ENCODE results near the gene IGFLR1. TPM values are rescaled to one million over a fixed set of nuclear protein-coding genes. Genes with fewer than 3 reads are reported as not detected.
A peak's percentile ranks its signal among the peaks of the same experiment; 100 is the strongest.

Gene IGFLR1
- total and polyA plus RNA-seq, 4 donors = 3.8 to 72.5 (median 26.0) TPM

DNA sequence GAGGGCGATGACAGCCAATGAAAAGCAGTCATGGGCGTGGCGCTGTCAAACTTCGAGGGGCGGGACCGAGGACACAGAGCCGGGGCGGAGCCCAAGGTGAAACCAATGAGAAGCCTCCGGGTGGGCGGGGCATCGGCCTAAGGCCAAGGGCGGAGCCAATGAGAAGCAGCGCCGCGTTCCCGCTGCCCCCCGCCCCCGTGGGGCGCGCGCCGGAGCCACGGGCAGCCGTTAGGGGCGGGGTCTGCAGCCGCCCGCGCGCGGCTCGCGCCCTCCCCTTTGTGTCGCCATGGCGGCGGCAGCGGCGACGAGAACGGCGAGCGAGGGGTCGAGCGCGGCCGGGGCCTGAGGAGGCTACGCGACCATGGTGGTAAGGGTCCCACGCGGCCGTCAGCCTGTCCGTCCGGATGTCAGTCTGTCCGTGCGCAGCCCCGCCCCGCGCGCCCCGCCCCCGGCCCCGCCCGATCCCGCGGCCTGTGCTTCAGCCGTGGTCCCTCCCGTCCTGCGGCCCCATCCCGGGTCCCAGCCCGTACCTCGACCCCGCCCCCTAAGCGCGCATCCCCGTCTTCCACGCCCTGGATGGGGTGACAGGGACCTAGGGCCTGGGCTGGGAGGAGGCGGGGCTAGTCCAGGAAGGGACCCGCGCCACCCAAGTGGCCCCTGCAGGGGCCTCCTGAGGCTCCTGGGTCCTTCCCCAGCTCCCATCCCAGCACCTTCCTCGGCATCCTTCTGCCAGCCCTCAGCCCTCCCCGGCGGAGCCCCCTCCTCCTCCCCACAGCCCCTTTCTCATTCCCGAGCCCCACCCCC is 33.2 kb upstream of the IGFLR1 start, which contains the start of gene ARHGAP33:
ARHGAP33 (plus strand) TSS at position 267 of the 804 bp plus-strand sequence; CDS start at position 362, 95 bp downstream.
- no peaks in the 10 kb centered on the region for H3K9me3 ChIP-seq (ENCODE audit: control insufficient read depth in 4 of 4, insufficient read depth in 3 of 4, low read length in 3 of 4)
- TF ChIP-seq, protein P1, sequence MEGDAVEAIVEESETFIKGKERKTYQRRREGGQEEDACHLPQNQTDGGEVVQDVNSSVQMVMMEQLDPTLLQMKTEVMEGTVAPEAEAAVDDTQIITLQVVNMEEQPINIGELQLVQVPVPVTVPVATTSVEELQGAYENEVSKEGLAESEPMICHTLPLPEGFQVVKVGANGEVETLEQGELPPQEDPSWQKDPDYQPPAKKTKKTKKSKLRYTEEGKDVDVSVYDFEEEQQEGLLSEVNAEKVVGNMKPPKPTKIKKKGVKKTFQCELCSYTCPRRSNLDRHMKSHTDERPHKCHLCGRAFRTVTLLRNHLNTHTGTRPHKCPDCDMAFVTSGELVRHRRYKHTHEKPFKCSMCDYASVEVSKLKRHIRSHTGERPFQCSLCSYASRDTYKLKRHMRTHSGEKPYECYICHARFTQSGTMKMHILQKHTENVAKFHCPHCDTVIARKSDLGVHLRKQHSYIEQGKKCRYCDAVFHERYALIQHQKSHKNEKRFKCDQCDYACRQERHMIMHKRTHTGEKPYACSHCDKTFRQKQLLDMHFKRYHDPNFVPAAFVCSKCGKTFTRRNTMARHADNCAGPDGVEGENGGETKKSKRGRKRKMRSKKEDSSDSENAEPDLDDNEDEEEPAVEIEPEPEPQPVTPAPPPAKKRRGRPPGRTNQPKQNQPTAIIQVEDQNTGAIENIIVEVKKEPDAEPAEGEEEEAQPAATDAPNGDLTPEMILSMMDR (IDR thresholded peaks at IDR 0.05; ENCODE audit: control extremely low read depth, extremely low read depth) = no peak
- no peaks in the 10 kb centered on the region for H3K27me3 ChIP-seq (ENCODE audit: control insufficient read depth in 3 of 3, insufficient read depth in 3 of 3, low read length in 2 of 3)
- 0 to 1% methylated on average over 44 to 82 of the region's 82 CpGs for WGBS, 2 donors
- no peak within 1 kb of the TSS for H3K27ac ChIP-seq (ENCODE audit: low read depth in 1 of 2, low read length in 1 of 2)
- ATAC-seq (ENCODE audit: insufficient read depth, low FRiP score) (peak; percentile 99), DNase-seq (peak; percentile 99)
- peaks cover 0 to 12% (median 5%) of the 10 kb centered on the region in 4 donors for H3K36me3 ChIP-seq (ENCODE audit: control insufficient read depth in 4 of 4, insufficient read depth in 4 of 4, low read length in 4 of 4)
- H3K4me3 ChIP-seq = peak within 1 kb of the TSS; percentile 61
- peaks cover 0 to 20% (median 6%) of the 10 kb centered on the region in 5 donors for H3K4me1 ChIP-seq (ENCODE audit: control insufficient read depth in 5 of 5, insufficient read depth in 5 of 5, low read length in 5 of 5)
- peak within 1 kb of the TSS in 1 of 2 donors; percentile 61 for H3K9ac ChIP-seq (ENCODE audit: insufficient read depth in 1 of 2, low read length in 2 of 2)

DNA sequence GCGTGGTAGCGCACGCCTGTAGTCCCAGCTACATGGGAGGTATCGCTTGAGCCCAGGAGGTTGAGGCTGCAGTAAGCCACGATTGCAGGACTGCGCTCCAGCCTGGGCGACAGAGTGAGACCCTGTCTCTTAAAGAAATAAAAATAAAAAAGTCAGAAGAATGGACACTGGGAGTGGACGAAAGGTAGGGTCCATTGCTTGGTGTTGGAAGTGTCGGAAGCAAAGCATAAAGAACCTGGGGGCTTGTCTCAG is 32.7 kb upstream of the IGFLR1 start:
- Histone ChIP-seq H3K4me1 (ENCODE audit: control insufficient read depth in 5 of 5, insufficient read depth in 5 of 5, low read length in 5 of 5) (peaks cover 0 to 20% (median 6%) of the 10 kb centered on the region in 5 donors), H3K27ac (ENCODE audit: low read depth in 1 of 2, low read length in 1 of 2) (no peak overlapping the region), H3K9ac (ENCODE audit: insufficient read depth in 1 of 2, low read length in 2 of 2) (no peak overlapping the region), H3K9me3 (ENCODE audit: control insufficient read depth in 4 of 4, insufficient read depth in 3 of 4, low read length in 3 of 4) (no peaks in the 10 kb centered on the region), H3K36me3 (ENCODE audit: control insufficient read depth in 4 of 4, insufficient read depth in 4 of 4, low read length in 4 of 4) (peaks cover 0 to 12% (median 3%) of the 10 kb centered on the region in 4 donors), H3K27me3 (ENCODE audit: control insufficient read depth in 3 of 3, insufficient read depth in 3 of 3, low read length in 2 of 3) (no peaks in the 10 kb centered on the region), H3K4me3 (no peak overlapping the region)
- TF ChIP-seq, protein P1 (IDR thresholded peaks at IDR 0.05; ENCODE audit: control extremely low read depth, extremely low read depth) = no peak
- 24 to 39% methylated on average over 9 of the region's 9 CpGs for WGBS, 2 donors
- ATAC-seq (ENCODE audit: insufficient read depth, low FRiP score) (no peak), DNase-seq (no peak)

DNA sequence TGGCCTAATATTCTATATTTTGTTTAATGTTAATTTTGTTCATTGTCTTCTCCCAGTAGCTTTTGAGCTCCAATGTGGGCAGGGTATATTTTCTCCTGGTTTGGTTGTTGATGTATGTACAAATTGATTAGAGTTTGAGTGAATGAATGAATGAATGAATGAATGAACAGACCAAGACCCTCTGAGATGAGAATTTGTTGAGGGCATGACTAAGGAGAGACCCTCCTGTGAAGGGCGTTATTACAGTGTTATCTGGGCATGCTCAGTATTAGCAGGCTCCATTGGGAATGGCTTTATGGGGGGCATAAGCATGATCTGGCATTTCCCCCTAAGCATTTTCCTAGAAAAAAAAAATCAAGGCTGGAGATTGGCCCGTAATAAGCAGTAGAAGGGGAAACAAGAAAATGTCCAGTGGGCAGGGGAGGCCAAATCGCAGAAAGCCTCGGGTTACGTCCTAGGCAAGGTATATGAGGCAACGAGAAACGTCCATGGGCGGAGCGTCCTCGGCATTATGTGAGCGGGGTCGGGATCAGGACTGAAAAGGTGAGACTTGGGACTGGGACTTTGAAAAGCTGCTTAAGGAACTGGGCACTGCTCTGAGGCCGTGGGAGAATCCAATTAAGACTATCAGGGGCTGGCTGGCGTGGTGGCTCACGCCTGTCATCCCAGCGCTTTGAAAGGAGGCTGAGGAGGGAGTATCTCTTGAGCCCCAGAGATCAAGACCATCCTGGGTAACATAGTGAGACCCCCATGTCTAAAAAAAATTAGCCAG is 32.2 kb upstream of the IGFLR1 start:
- H3K27ac ChIP-seq (ENCODE audit: low read depth in 1 of 2, low read length in 1 of 2) = no peak overlapping the region
- TF ChIP-seq, protein P1 (IDR thresholded peaks at IDR 0.05; ENCODE audit: control extremely low read depth, extremely low read depth) = no peak
- WGBS, 2 donors = 43 to 58% methylated on average over 16 of the region's 16 CpGs
- no peak overlapping the region for H3K4me3 ChIP-seq
- no peaks in the 10 kb centered on the region for H3K27me3 ChIP-seq (ENCODE audit: control insufficient read depth in 3 of 3, insufficient read depth in 3 of 3, low read length in 2 of 3)
- H3K9ac ChIP-seq (ENCODE audit: insufficient read depth in 1 of 2, low read length in 2 of 2) = no peak overlapping the region
- peaks cover 0 to 20% (median 6%) of the 10 kb centered on the region in 5 donors for H3K4me1 ChIP-seq (ENCODE audit: control insufficient read depth in 5 of 5, insufficient read depth in 5 of 5, low read length in 5 of 5)
- DNase-seq = no peak
- peaks cover 0 to 12% (median 3%) of the 10 kb centered on the region in 4 donors for H3K36me3 ChIP-seq (ENCODE audit: control insufficient read depth in 4 of 4, insufficient read depth in 4 of 4, low read length in 4 of 4)
- ATAC-seq (ENCODE audit: insufficient read depth, low FRiP score) = no peak
- H3K9me3 ChIP-seq (ENCODE audit: control insufficient read depth in 4 of 4, insufficient read depth in 3 of 4, low read length in 3 of 4) = no peaks in the 10 kb centered on the region
